GM12878 (cell line): ENCODE data around the gene PRCC. TPM values are rescaled to one million over a fixed set of nuclear protein-coding genes. Genes with fewer than 3 reads are reported as not detected.
A peak's percentile ranks its signal among the peaks of the same experiment; 100 is the strongest.

ENCODE experiments used
- ATAC-seq: fragments of 200-7000 bp; cut with Tn5 transposase; 3 replicates; pipeline ENCODE4 v1.9.1; 2020; ENCODE audit warnings: mild to moderate bottlenecking, moderate library complexity
- BruUV-seq: library from RNA; stranded (reverse); fragments of 400-500 nt; replicated peaks from 2 replicates; lab custom pipeline; 2021; lab: Mats Ljungman, UMichigan
- CTCF ChIA-PET: fragments of 300-600 bp; sonication (Branson Sonifier 250); formaldehyde crosslinking; extraction: SDS; loops from one replicate; lab custom pipeline; 2021; ENCODE audit warnings: inconsistent platforms; lab: Yijun Ruan, JAX
- POLR2A ChIA-PET: fragments of 350-600 bp; formaldehyde crosslinking; extraction: SDS; loops from one replicate; lab custom pipeline; 2021; ENCODE audit warnings: inconsistent platforms; lab: Charles Lee
- RAD21 ChIA-PET: fragments of 300-600 bp; sonication (Branson Sonifier 250); formaldehyde crosslinking; loops from one replicate; lab custom pipeline; 2023; ENCODE audit warnings: antibody characterized with exemption; ENCODE audit not compliant: unreplicated experiment; lab: Charles Lee
- SMC1A ChIA-PET: fragments of 300-600 bp; sonication (Branson Sonifier 250); formaldehyde crosslinking; loops from one replicate; lab custom pipeline; 2023; ENCODE audit not compliant: unreplicated experiment, uncharacterized antibody; lab: Charles Lee
- DNase-seq: peaks from one replicate; pipeline ENCODE4 v3.0.0-alpha.2; 2011; ENCODE audit warnings: low read depth, low spot score
- FAIRE-seq: peaks from 3 replicates; lab custom pipeline; 2011; peaks lifted over from hg19 to GRCh38; lab: Jason Lieb, UNC
- H2AFZ ChIP-seq: 2 replicates; pipeline ENCODE4 v1.6.0; 2011; ENCODE audit warnings: low read depth, low read length, control low read depth; ENCODE audit not compliant: control insufficient read depth
- H3K27ac ChIP-seq: 2 replicates; pipeline ENCODE4 v1.5.1; 2011; ENCODE audit warnings: control low read depth; ENCODE audit not compliant: control insufficient read depth, insufficient read depth
- H3K27me3 ChIP-seq, 2 experiments: replicated peaks in 1 of 2; 2 replicates each; pipeline versions ENCODE4 v1.6.0 to v1.6.1; 2011; ENCODE audit warnings: low read length in 1 of 2; ENCODE audit not compliant: control insufficient read depth in 2 of 2, insufficient read depth in 2 of 2
- H3K36me3 ChIP-seq, 2 experiments: 2 replicates each; pipeline ENCODE4 v1.5.1; 2011; ENCODE audit warnings: low read length in 1 of 2; ENCODE audit not compliant: control insufficient read depth in 2 of 2, insufficient read depth in 2 of 2
- H3K4me1 ChIP-seq: 2 replicates; pipeline ENCODE4 v1.6.1; 2011; ENCODE audit warnings: mild to moderate bottlenecking, low read length, moderate library complexity, mixed read lengths; ENCODE audit not compliant: control insufficient read depth, insufficient read depth
- H3K4me2 ChIP-seq: 2 replicates; pipeline ENCODE4 v1.6.0; 2011; ENCODE audit warnings: control low read depth; ENCODE audit not compliant: control insufficient read depth, insufficient read depth
- H3K4me3 ChIP-seq: fragments of 200-600 bp; sonication (generic); 2 replicates; pipeline ENCODE4 v1.5.1; 2016
- H3K79me2 ChIP-seq: 2 replicates; pipeline ENCODE4 v1.6.0; 2011; ENCODE audit warnings: low read length; ENCODE audit not compliant: control insufficient read depth, insufficient read depth
- H3K9ac ChIP-seq: 2 replicates; pipeline ENCODE4 v1.8.0; 2011; ENCODE audit warnings: low read length, control low read depth, mixed read lengths; ENCODE audit not compliant: control insufficient read depth, insufficient read depth
- H3K9me3 ChIP-seq: replicated peaks from 3 replicates; pipeline ENCODE4 v1.5.1; 2011; ENCODE audit warnings: mild to moderate bottlenecking, low read length; ENCODE audit not compliant: control insufficient read depth, insufficient read depth
- H4K20me1 ChIP-seq: 2 replicates; pipeline ENCODE4 v1.6.0; 2011; ENCODE audit not compliant: control insufficient read depth, insufficient read depth
- IKZF2 ChIP-seq, 2 experiments: fragments of 450-650 bp; IDR thresholded peaks; 2 replicates each; pipeline ENCODE4 v1.6.1; 2017; ENCODE audit warnings: mild to moderate bottlenecking in 2 of 2, moderate library complexity in 2 of 2
- POU2F2 ChIP-seq: IDR thresholded peaks from 3 replicates; pipeline ENCODE4 v1.6.1; 2011; ENCODE audit warnings: low read depth, mild to moderate bottlenecking, low read length, borderline replicate concordance
- SMARCA5 ChIP-seq: fragments of 450-650 bp; IDR thresholded peaks from 2 replicates; pipeline ENCODE4 v1.6.1; 2017; ENCODE audit warnings: mild to moderate bottlenecking
- SPI1 ChIP-seq: IDR thresholded peaks from 2 replicates; pipeline ENCODE4 v1.6.1; 2011; ENCODE audit warnings: low read depth, mild to moderate bottlenecking, low read length, moderate library complexity, borderline replicate concordance; ENCODE audit not compliant: insufficient read depth
- WGBS: methylation state at CpG from one replicate; pipeline ENCODE4 v1.1.6; 2016; ENCODE audit warnings: low lambda C conversion rate; ENCODE audit not compliant: insufficient replicate concordance, insufficient coverage; ENCODE audit errors: missing lambda C conversion rate; 5-methylcytosine and 5-hydroxymethylcytosine counted together
- in situ Hi-C: fragments of 300-500 bp; cut with MboI; formaldehyde crosslinking; loops from 9 replicates; pipeline ENCODE4 v1.14.3; 2018; ENCODE audit warnings: mixed read lengths
- intact Hi-C: fragments of 100-400 bp; cut with micrococcal nuclease; formaldehyde crosslinking; loops from one replicate; pipeline ENCODE4 v1.14.2; 2022; ENCODE audit not compliant: unreplicated experiment
- polyA plus RNA-seq, 11 experiments: library from polyadenylated mRNA; depleted of rRNA in 4 of 11; unstranded in 6 of 11; stranded (reverse) in 5 of 11; fragments of >200 nt; fragmentation: Nextera tagmentation in 4 of 11; fragmentation: Illumina TruSeq in 1 of 11; extraction: Ambion mirVana in 4 of 11; extraction: Trizol in 1 of 11; gene quantifications; 1 replicate in 1 of 11; 2 replicates in 10 of 11; pipeline versions ENCODE4 v1.2.1 to v1.2.3, GENCODE V29; 2011 to 2016; ENCODE audit warnings: inconsistent platforms in 2 of 11, missing spikeins in 2 of 11, low read depth in 1 of 11
- total RNA-seq, 4 experiments: library from RNA; depleted of rRNA in 3 of 4; stranded (reverse); fragments of >200 nt in 3 of 4; fragmentation: Illumina TruSeq in 1 of 4; extraction: Trizol in 1 of 4; gene quantifications; 2 replicates each; pipeline versions ENCODE4 v1.2.1 to v1.2.3, GENCODE V29; 2013 to 2021

Gene PRCC
- total and polyA plus RNA-seq, 10 of the 15 experiments (the other 5 are each of a cell fraction or from before 2014, with no cell fraction given), result 23.8 to 132 (median 63.1) TPM

DNA sequence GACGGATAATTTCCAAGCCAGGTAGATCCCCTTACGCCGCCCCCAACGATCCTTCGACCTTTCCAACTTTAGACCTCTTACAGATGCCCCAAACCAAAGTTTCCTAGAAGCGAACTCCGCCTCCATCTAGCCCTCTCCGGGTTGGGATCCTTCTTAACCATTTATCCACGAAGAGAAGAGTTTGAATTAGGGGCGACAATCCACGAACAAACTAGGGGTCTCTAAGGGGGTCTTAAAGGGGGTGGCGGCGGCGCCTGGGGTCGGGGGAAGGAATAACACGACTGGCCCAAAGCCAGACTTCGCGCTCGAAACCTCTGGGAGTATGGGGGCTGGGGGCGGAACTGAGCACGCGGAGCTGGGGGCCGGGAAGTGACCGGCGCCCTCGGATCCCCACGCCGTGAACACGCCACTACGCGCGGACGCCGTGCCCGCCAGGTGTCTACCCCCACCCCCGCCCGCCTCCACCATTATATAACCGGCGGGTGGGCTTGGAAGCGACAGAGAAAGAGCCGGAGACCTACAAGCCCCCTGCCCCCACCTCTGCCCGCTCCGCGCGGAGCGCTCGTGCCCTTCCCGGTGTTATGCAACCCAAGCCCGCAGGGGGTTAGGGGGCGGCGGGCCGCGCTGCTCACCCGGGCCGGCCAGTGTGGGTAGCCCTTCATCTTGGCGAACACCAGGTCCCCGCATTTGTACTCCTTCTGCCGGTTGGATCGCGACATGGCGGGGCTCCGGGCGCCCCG lies 16.5 kb upstream of the PRCC start (continued):
- TF ChIP-seq SPI1 (0 out of 2 replicates have a peak, but pooled peaks have one; percentile 3), POU2F2 (peak; percentile 6; the same call in 1 of the 3 replicates)
- TF ChIP-seq, all 136 proteins: peak for 14

GRCh38 chr1:156751451-156751756 lies 15.9 kb upstream of the PRCC start, which contains the start of gene HDGF:
TSS of gene HDGF (minus strand) at chr1:156751675. CDS start at chr1:156751429, 246 bp downstream.
- H3K4me1 ChIP-seq, result peaks cover 28% of the 10 kb centered on the region

More at GRCh38 chr1:156751451-156751756, 15.9 kb upstream of the PRCC start, which contains the start of gene HDGF:
- H3K27ac ChIP-seq, result peak within 1 kb of the TSS; percentile 99
- H4K20me1 ChIP-seq, result no peaks in the 10 kb centered on the region
- peak within 1 kb of the TSS; percentile 99 for H3K4me3 ChIP-seq
- H3K9me3 ChIP-seq, result no peaks in the 10 kb centered on the region
- SMC1A ChIA-PET, result interaction anchor here (1.0 to 4.5 kb wide), 3 partner anchors 15 to 24 kb away, joined by 3 to 43 read pairs (median 24); partner anchors contain the start of genes ISG20L2, METTL25B and PRCC
- no TSS peak for BruUV-seq
- intact Hi-C loops, result loop anchor here (1.0 kb wide), 1 partner anchor 16 kb away; the partner anchor contains the start of gene PRCC
- H3K79me2 ChIP-seq, result peaks cover 66% of the 10 kb centered on the region
- FAIRE-seq (no peak), DNase-seq (no peak), ATAC-seq (no peak)
- 0% methylated on average over 21 of the region's 48 CpGs for WGBS
- peak within 1 kb of the TSS; percentile 98 for H3K9ac ChIP-seq
- peak within 1 kb of the TSS; percentile 82 for H2AFZ ChIP-seq
- no peak for TF ChIP-seq IKZF2 (IDR thresholded peaks at IDR 0.05)
- TF ChIP-seq SMARCA5, result peak; percentile 52
- in situ Hi-C loops, result no loop called here
- H3K27me3 ChIP-seq, result no peaks in the 10 kb centered on the region
- peak within 1 kb of the TSS; percentile 99 for H3K4me2 ChIP-seq
- POLR2A ChIA-PET, result interaction anchor here (0.5 to 4.4 kb wide), 7 partner anchors 10 to 806 kb away, joined by 3 to 45 read pairs (median 10); partner anchors contain the start of genes ISG20L2, METTL25B, MRPL24 and PRCC
- CTCF ChIA-PET, result interaction anchor here (1.0 to 4.5 kb wide), 5 partner anchors 11 to 138 kb away, joined by 3 to 56 read pairs (median 15); partner anchors contain the start of genes METTL25B, MRPL24 and PRCC
- no peaks in the 10 kb centered on the region for H3K36me3 ChIP-seq
- RAD21 ChIA-PET, result interaction anchor here (0.7 to 4.2 kb wide), 7 partner anchors 10 to 108 kb away, joined by 3 to 34 read pairs (median 5); partner anchors contain the start of genes ISG20L2, METTL25B, MRPL24 and PRCC
